SU-DHL-6 (cell line): ENCODE data around the gene HTN3.

Experiments
- EZH2phosphoT487 ChIP-seq: fragments of 200-600 bp; sonication (generic), shearing (Covaris generic); conservative IDR thresholded peaks from 2 replicates; pipeline ENCODE4 v1.6.1; 2018; ENCODE audit warnings: mild to moderate bottlenecking, antibody characterized with exemption, low read length, moderate library complexity, mixed read lengths
- TF ChIP-seq, protein P1 (sequence below): fragments of 200-600 bp; sonication (generic); IDR thresholded peaks from one replicate; pipeline ENCODE4 v1.5.1; 2017; ENCODE audit warnings: antibody characterized with exemption, mild to moderate bottlenecking, low read length, moderate library complexity; ENCODE audit not compliant: insufficient read depth, poor library complexity, severe bottlenecking

DNA sequence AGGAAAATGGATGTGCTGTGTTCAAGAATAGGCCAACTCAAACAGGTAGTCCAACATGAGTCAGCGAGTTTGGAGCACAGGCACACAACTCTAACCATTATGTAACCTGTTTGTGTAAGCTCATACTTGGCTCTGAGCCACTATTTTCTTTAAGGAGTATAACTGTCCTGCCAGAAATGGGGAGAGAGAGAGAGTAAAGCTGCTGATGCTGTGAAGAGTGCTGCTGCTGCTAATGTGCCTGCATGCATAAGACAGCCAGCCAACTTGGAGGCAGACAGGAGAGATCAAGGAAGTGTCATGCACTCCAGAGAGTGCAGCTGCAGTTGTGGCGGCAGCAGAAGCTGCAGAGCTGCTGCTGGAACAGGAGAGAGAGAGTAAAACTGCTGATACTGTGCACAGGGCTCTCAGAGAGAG, 44.2 kb upstream of the HTN3 start:
- TF ChIP-seq, protein P1, sequence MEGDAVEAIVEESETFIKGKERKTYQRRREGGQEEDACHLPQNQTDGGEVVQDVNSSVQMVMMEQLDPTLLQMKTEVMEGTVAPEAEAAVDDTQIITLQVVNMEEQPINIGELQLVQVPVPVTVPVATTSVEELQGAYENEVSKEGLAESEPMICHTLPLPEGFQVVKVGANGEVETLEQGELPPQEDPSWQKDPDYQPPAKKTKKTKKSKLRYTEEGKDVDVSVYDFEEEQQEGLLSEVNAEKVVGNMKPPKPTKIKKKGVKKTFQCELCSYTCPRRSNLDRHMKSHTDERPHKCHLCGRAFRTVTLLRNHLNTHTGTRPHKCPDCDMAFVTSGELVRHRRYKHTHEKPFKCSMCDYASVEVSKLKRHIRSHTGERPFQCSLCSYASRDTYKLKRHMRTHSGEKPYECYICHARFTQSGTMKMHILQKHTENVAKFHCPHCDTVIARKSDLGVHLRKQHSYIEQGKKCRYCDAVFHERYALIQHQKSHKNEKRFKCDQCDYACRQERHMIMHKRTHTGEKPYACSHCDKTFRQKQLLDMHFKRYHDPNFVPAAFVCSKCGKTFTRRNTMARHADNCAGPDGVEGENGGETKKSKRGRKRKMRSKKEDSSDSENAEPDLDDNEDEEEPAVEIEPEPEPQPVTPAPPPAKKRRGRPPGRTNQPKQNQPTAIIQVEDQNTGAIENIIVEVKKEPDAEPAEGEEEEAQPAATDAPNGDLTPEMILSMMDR = no peak
- TF ChIP-seq EZH2phosphoT487 = no peak
